Measurements from ENCODE around the gene FAF2.

- no peak for TF ChIP-seq GATA2 (IDR thresholded peaks at IDR 0.05; ENCODE audit: low read depth, low read length)
- no peak for TF ChIP-seq GATA3 (IDR thresholded peaks at IDR 0.05; ENCODE audit: low read depth, low read length)
These were observed 37.6 kb upstream of the FAF2 start for GRCh38 chr5:176410486-176411180.
